Muscle of leg (tissue), 11 donors: Measurements from ENCODE around the gene APPBP2. TPM values are rescaled to one million over a fixed set of nuclear protein-coding genes. Genes with fewer than 3 reads are reported as not detected.
"Not testable (repeated sequence)": the region's sequence is repeated elsewhere in the genome, so short reads cannot be mapped to it uniquely, and the experiment has no call there.

Source experiments
- DNase-seq: peaks from one replicate; pipeline ENCODE4 v3.0.0; 2013
- H3K27ac ChIP-seq: one replicate; pipeline ENCODE4 v1.5.1; 2013; ENCODE audit warnings: mild to moderate bottlenecking, low read length, control low read depth
- H3K27me3 ChIP-seq: one replicate; pipeline ENCODE4 v1.6.1; 2013; ENCODE audit warnings: low read length; ENCODE audit not compliant: control insufficient read depth, insufficient read depth
- H3K36me3 ChIP-seq: one replicate; pipeline ENCODE4 v1.6.1; 2013; ENCODE audit warnings: low read length; ENCODE audit not compliant: control insufficient read depth, insufficient read depth
- H3K4me1 ChIP-seq: one replicate; pipeline ENCODE4 v1.6.1; 2013; ENCODE audit warnings: low read length; ENCODE audit not compliant: control insufficient read depth, insufficient read depth
- H3K4me3 ChIP-seq: one replicate; pipeline ENCODE4 v1.5.1; 2013; ENCODE audit warnings: low read length, control low read depth
- H3K9me3 ChIP-seq: replicated peaks from 2 replicates; pipeline ENCODE4 v1.6.1; 2013; ENCODE audit warnings: low read depth, low read length; ENCODE audit not compliant: control insufficient read depth
- WGBS: methylation state at CpG from one replicate; pipeline ENCODE4 v1.1.5; 2013; ENCODE audit warnings: missing lambda C conversion rate; ENCODE audit not compliant: insufficient coverage; 5-methylcytosine and 5-hydroxymethylcytosine counted together
- polyA plus RNA-seq, 8 donors: library from polyadenylated mRNA; unstranded; fragments of 120-200 nt; gene quantifications; one replicate each; pipeline versions ENCODE4 v1.2.1 to v1.2.3, GENCODE V29; 2013; ENCODE audit warnings: inconsistent platforms in 1 of 8, low replicate concordance in 1 of 8; ENCODE audit not compliant: insufficient read length in 8 of 8, insufficient read depth in 1 of 8
- total RNA-seq: library from RNA; stranded (reverse); fragments of 120-200 nt; gene quantifications from one replicate; pipeline ENCODE4 v1.2.4, GENCODE V29; 2013

The APPBP2 gene
- total and polyA plus RNA-seq, 9 donors: 22.0 to 39.7 (median 30.0) TPM

GRCh38 chr17:60443713-60444112 lies 82.3 kb downstream of the APPBP2 start:
- no peak for DNase-seq
- 55% methylated on average over 5 of the region's 6 CpGs for WGBS
- no peaks in the 10 kb centered on the region for H3K27me3 ChIP-seq
- H3K9me3 ChIP-seq: no peaks in the 10 kb centered on the region
- peaks cover 12% of the 10 kb centered on the region for H3K36me3 ChIP-seq
- no peak overlapping the region for H3K4me3 ChIP-seq
- no peaks in the 10 kb centered on the region for H3K4me1 ChIP-seq
- H3K27ac ChIP-seq: no peak overlapping the region

GRCh38 chr17:60442271-60443173 lies 83.5 kb downstream of the APPBP2 start:
- Histone ChIP-seq H3K4me3 (no peak overlapping the region), H3K36me3 (peaks cover 9% of the 10 kb centered on the region), H3K9me3 (no peaks in the 10 kb centered on the region), H3K27ac (no peak overlapping the region), H3K4me1 (no peaks in the 10 kb centered on the region), H3K27me3 (no peaks in the 10 kb centered on the region)
- DNase-seq: peak; percentile 58
- 17% methylated on average over 1 of the region's 6 CpGs for WGBS

- Histone ChIP-seq H3K9me3 (no peaks in the 10 kb centered on the region), H3K4me1 (peaks cover 7% of the 10 kb centered on the region), H3K36me3 (peaks cover under 1% of the 10 kb centered on the region), H3K4me3 (no peak overlapping the region), H3K27ac (no peak overlapping the region), H3K27me3 (no peaks in the 10 kb centered on the region)
- DNase-seq: no peak
- WGBS: no CpG with 5 or more reads among the region's 2 CpGs
Observed at GRCh38 chr17:60439501-60439900, 86.5 kb downstream of the APPBP2 start.

- Histone ChIP-seq H3K4me1 (peaks cover 7% of the 10 kb centered on the region), H3K36me3 (no peaks in the 10 kb centered on the region), H3K27me3 (no peaks in the 10 kb centered on the region), H3K9me3 (peaks cover 3% of the 10 kb centered on the region), H3K27ac (no peak overlapping the region), H3K4me3 (no peak overlapping the region)
- DNase-seq: no peak
- WGBS: 74% methylated on average over 5 of the region's 5 CpGs
Observed at GRCh38 chr17:60436676-60437075, 89.4 kb downstream of the APPBP2 start.

- peaks cover 7% of the 10 kb centered on the region for H3K4me1 ChIP-seq
- no peaks in the 10 kb centered on the region for H3K27me3 ChIP-seq
- H3K36me3 ChIP-seq: no peaks in the 10 kb centered on the region
- WGBS: 77% methylated on average over 18 of the region's 28 CpGs
- peak; percentile 94 for DNase-seq
- peak overlapping the region; percentile 15 for H3K4me3 ChIP-seq
- peaks cover 3% of the 10 kb centered on the region for H3K9me3 ChIP-seq
- H3K27ac ChIP-seq: peak overlapping the region; percentile 81
Observed at GRCh38 chr17:60435244-60436167, 90.5 kb downstream of the APPBP2 start.

GRCh38 chr17:60433021-60433997 lies 92.7 kb downstream of the APPBP2 start:
- not testable (repeated sequence) for H3K4me1 ChIP-seq, H3K36me3 ChIP-seq, H3K9me3 ChIP-seq, H3K27ac ChIP-seq, H3K4me3 ChIP-seq, H3K27me3 ChIP-seq, DNase-seq
- WGBS: 100% methylated on average over 1 of the region's 4 CpGs

GRCh38 chr17:60430561-60430960 lies 95.5 kb downstream of the APPBP2 start:
- not testable (repeated sequence) for H3K4me1 ChIP-seq, DNase-seq, H3K9me3 ChIP-seq, H3K36me3 ChIP-seq, H3K27me3 ChIP-seq, H3K27ac ChIP-seq, H3K4me3 ChIP-seq
- WGBS: 88% methylated on average over 6 of the region's 7 CpGs

GRCh38 chr17:60428491-60428890 lies 97.6 kb downstream of the APPBP2 start:
- H3K4me1 ChIP-seq, H3K27ac ChIP-seq, H3K27me3 ChIP-seq, H3K9me3 ChIP-seq, DNase-seq, H3K36me3 ChIP-seq, H3K4me3 ChIP-seq: not testable (repeated sequence)
- WGBS: no CpG with 5 or more reads among the region's 6 CpGs

- Histone ChIP-seq H3K27me3 (no peaks in the 10 kb centered on the region), H3K4me1 (peaks cover 7% of the 10 kb centered on the region), H3K9me3 (no peaks in the 10 kb centered on the region), H3K27ac (no peak overlapping the region), H3K36me3 (no peaks in the 10 kb centered on the region), H3K4me3 (no peak overlapping the region)
- DNase-seq: no peak
- 77% methylated on average over 5 of the region's 10 CpGs for WGBS
Observed at GRCh38 chr17:60426596-60426995, 99.4 kb downstream of the APPBP2 start.
